Karpas-422 (cell line): Measurements from ENCODE around the gene WHRN. TPM values are rescaled to one million over a fixed set of nuclear protein-coding genes. Genes with fewer than 3 reads are reported as not detected.

ENCODE experiments used
- DNase-seq: peaks from one replicate; pipeline ENCODE4 v3.0.0-alpha.2; 2015
- H2AFZ ChIP-seq: fragments of 200-600 bp; sonication (generic); 2 replicates; pipeline ENCODE4 v1.6.1; 2014; ENCODE audit warnings: antibody characterized with exemption, low read length, mixed read lengths
- H3K27ac ChIP-seq: fragments of 200-600 bp; sonication (generic); 2 replicates; pipeline ENCODE4 v1.5.1; 2014; ENCODE audit warnings: mild to moderate bottlenecking, low read length, moderate library complexity
- H3K27me3 ChIP-seq: fragments of 200-600 bp; sonication (generic); 2 replicates; pipeline ENCODE4 v1.6.1; 2014; ENCODE audit warnings: low read length, mixed read lengths
- H3K36me3 ChIP-seq: fragments of 200-600 bp; sonication (generic); 2 replicates; pipeline ENCODE4 v1.6.1; 2014; ENCODE audit warnings: low read length, mixed read lengths; ENCODE audit not compliant: insufficient read depth
- H3K4me1 ChIP-seq: fragments of 200-600 bp; sonication (generic); 2 replicates; pipeline ENCODE4 v1.6.1; 2014; ENCODE audit warnings: mild to moderate bottlenecking, low read length, mixed read lengths
- H3K4me2 ChIP-seq: fragments of 200-600 bp; sonication (generic); 2 replicates; pipeline ENCODE4 v1.6.1; 2014; ENCODE audit warnings: low read length, low read depth, mild to moderate bottlenecking; ENCODE audit not compliant: poor library complexity, severe bottlenecking
- H3K4me3 ChIP-seq: fragments of 200-600 bp; sonication (generic); 2 replicates; pipeline ENCODE4 v1.5.1; 2014; ENCODE audit warnings: mild to moderate bottlenecking, antibody characterized with exemption, low read length, mixed read lengths
- H3K79me2 ChIP-seq: fragments of 200-600 bp; sonication (generic); 2 replicates; pipeline ENCODE4 v1.6.1; 2014; ENCODE audit warnings: mild to moderate bottlenecking, low read length, mixed read lengths
- H3K9ac ChIP-seq: fragments of 200-600 bp; sonication (generic); 2 replicates; pipeline ENCODE4 v1.6.0; 2014; ENCODE audit warnings: low read length
- H3K9me2 ChIP-seq: fragments of 200-600 bp; sonication (generic), shearing (Covaris generic); replicated peaks from 2 replicates; pipeline ENCODE4 v1.6.0; 2014; ENCODE audit warnings: mild to moderate bottlenecking, low read length, moderate library complexity; ENCODE audit not compliant: insufficient read depth
- H3K9me3 ChIP-seq: fragments of 300-700, 200-600 bp; sonication (generic); 2 replicates; pipeline ENCODE4 v1.6.1; 2014; ENCODE audit warnings: low read length, mixed read lengths
- H4K20me1 ChIP-seq: fragments of 200-600 bp; sonication (generic); 2 replicates; pipeline ENCODE4 v1.6.1; 2014; ENCODE audit warnings: mild to moderate bottlenecking, antibody characterized with exemption, low read length, low read depth; ENCODE audit not compliant: insufficient read depth
- total RNA-seq: library from RNA; depleted of rRNA; stranded (reverse); fragments of >200 nt; shearing (Covaris generic); gene quantifications from 2 replicates; pipeline ENCODE4 v1.2.3, GENCODE V29; 2014; ENCODE audit warnings: low replicate concordance

The WHRN gene
- total RNA-seq, 1 experiment from 2014 or later: 0.30 TPM

DNA sequence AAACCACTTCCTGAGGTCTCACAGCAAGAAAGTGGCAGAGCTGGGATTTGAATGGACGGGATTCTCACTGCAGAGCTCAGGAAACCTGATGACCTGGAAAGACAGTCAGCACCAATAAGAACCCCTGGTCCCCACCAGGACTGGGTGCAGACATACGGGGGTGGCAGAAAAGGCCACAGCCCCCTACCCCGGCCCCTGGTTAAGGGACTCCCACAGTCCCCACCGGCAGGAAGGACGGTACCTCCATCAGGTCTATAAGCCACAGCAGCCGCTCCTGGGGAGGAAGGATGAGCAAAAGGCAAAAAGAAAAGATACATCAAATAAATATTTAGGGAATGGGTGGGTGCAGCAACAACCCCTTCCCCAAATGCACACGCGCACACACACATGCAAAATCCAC is 85.5 kb downstream of the WHRN start:
- Histone ChIP-seq H3K27ac (no peak overlapping the region), H3K4me3 (no peak overlapping the region), H3K27me3 (no peaks in the 10 kb centered on the region), H3K9ac (no peak overlapping the region), H3K9me3 (no peaks in the 10 kb centered on the region), H4K20me1 (no peaks in the 10 kb centered on the region), H3K36me3 (no peaks in the 10 kb centered on the region), H2AFZ (no peak overlapping the region), H3K79me2 (no peaks in the 10 kb centered on the region), H3K9me2 (no peaks in the 10 kb centered on the region), H3K4me1 (no peaks in the 10 kb centered on the region), H3K4me2 (no peak overlapping the region)
- no peak for DNase-seq

DNA sequence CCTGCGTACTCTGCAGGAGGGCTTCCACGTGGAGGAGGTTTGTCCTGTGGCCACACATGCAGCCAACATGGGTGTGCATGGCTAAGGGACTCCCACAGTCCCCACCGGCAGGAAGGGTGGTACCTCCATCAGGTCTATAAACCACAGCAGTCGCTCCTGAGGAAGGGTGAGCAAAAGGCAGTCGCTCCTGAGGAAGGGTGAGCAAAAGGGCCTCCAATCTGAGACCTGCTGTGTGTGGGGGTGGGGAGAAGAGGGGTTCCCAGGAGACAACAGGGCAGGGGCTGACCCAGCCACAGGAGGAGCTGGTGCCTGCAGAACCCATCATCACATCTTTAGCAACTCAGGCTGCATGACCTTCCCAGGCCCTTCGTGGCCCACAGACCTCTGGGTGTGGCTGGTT is 87.2 kb downstream of the WHRN start:
- H3K9ac ChIP-seq: no peak overlapping the region
- no peaks in the 10 kb centered on the region for H3K9me3 ChIP-seq
- H3K36me3 ChIP-seq: no peaks in the 10 kb centered on the region
- H3K9me2 ChIP-seq: no peaks in the 10 kb centered on the region
- no peak overlapping the region for H3K4me2 ChIP-seq
- no peak overlapping the region for H3K27ac ChIP-seq
- no peak overlapping the region for H3K4me3 ChIP-seq
- H4K20me1 ChIP-seq: no peaks in the 10 kb centered on the region
- no peaks in the 10 kb centered on the region for H3K27me3 ChIP-seq
- no peak for DNase-seq
- no peaks in the 10 kb centered on the region for H3K79me2 ChIP-seq
- H3K4me1 ChIP-seq: no peaks in the 10 kb centered on the region
- no peak overlapping the region for H2AFZ ChIP-seq

DNA sequence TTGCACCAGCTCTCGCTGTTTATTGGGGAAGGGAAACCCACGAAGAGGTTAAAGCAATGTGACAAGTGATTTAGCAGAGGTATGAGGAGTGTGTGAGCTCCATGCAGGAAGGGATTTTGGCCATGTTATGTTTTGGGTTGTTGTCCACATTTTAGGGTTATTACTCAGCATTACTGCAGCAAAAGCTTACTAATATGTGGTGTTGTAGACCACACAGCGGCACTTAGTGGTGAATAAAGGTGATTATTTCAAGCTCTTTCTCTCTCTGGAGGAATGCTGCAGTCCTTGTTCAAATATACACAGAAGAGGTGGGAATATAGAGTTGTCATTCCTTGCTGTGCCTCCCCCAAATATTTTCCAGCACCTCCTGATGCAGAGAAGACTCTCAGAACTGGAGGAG is 87.8 kb downstream of the WHRN start:
- no peak overlapping the region for H3K27ac ChIP-seq
- no peaks in the 10 kb centered on the region for H3K9me3 ChIP-seq
- no peaks in the 10 kb centered on the region for H3K4me1 ChIP-seq
- H3K79me2 ChIP-seq: no peaks in the 10 kb centered on the region
- no peaks in the 10 kb centered on the region for H3K36me3 ChIP-seq
- no peak for DNase-seq
- no peak overlapping the region for H3K4me3 ChIP-seq
- H4K20me1 ChIP-seq: no peaks in the 10 kb centered on the region
- no peaks in the 10 kb centered on the region for H3K27me3 ChIP-seq
- no peak overlapping the region for H2AFZ ChIP-seq
- no peaks in the 10 kb centered on the region for H3K9me2 ChIP-seq
- H3K9ac ChIP-seq: no peak overlapping the region
- H3K4me2 ChIP-seq: no peak overlapping the region

DNA sequence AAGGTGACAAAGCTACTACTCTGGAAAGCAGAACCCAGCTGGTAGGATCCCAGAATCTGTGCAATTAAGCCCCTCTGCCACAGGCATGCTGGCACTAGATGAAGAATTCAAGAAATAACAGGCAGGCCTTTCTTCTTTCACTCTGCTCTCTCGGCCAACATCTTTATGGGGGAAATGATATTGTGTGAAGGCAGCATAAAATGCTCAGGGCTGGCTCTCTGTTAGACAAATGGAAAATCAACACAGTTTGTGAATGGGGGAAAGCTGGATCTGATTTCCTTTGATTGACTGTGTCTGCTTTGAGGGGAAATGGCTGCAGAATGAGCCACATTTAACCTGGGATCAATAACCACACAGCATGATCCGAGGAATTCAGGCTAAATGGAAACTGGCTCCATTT is 88.4 kb downstream of the WHRN start:
- DNase-seq: no peak

DNA sequence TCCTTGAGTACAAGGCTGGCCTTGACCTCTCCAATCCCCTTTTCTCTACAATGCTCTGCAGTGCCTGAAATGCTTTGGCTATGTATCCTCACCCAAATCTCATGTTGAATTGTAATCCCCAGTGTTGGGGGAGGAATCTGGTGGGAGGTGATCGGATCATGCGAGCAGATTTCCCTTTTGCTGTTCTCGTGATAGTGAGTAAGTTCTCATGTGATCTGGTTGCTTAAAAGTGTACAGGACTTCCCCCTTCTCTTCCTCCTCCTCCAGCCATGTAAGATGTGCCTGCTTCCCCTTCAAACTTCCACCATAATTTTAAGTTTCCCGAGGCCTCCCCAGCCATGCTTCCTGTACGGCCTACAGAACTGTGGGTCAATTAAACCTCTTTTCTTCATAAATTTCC is 89.0 kb downstream of the WHRN start:
- Histone ChIP-seq H3K9me3 (no peaks in the 10 kb centered on the region), H3K4me3 (no peak overlapping the region), H3K9ac (no peak overlapping the region), H3K9me2 (no peaks in the 10 kb centered on the region), H3K27ac (no peak overlapping the region), H3K36me3 (no peaks in the 10 kb centered on the region), H3K4me1 (no peaks in the 10 kb centered on the region), H4K20me1 (no peaks in the 10 kb centered on the region), H3K4me2 (no peak overlapping the region), H3K79me2 (no peaks in the 10 kb centered on the region), H2AFZ (no peak overlapping the region), H3K27me3 (no peaks in the 10 kb centered on the region)
- DNase-seq: no peak

More for the DNA sequence above, 88.4 kb downstream of the WHRN start:
- Histone ChIP-seq H3K4me1 (no peaks in the 10 kb centered on the region), H3K9me3 (no peaks in the 10 kb centered on the region), H4K20me1 (no peaks in the 10 kb centered on the region), H3K27me3 (no peaks in the 10 kb centered on the region), H3K9me2 (no peaks in the 10 kb centered on the region), H3K36me3 (no peaks in the 10 kb centered on the region), H3K4me3 (no peak overlapping the region), H2AFZ (no peak overlapping the region), H3K27ac (no peak overlapping the region), H3K79me2 (no peaks in the 10 kb centered on the region), H3K9ac (no peak overlapping the region), H3K4me2 (no peak overlapping the region)

DNA sequence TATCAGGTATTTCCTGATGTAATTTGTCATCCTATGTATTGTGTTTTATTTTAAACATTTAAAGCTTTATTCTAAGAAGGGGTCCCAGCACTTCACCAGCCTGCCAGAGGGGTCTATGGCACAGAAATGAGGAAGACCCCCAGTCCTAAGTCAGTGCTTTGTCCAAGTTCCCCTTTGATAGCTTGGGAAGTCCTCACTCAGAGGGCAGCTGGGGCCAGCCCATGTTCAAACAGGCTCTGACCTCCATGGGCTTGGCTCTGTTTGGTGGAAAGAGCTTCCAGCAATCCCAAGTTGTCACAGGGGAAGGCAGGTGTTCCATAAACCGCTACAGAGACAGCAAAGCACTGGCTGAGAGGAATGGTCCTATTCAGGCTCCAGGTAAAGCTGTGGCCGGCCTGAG is 90.9 kb downstream of the WHRN start:
- H4K20me1 ChIP-seq: no peaks in the 10 kb centered on the region
- H2AFZ ChIP-seq: no peak overlapping the region
- no peaks in the 10 kb centered on the region for H3K79me2 ChIP-seq
- no peaks in the 10 kb centered on the region for H3K27me3 ChIP-seq
- H3K9me2 ChIP-seq: no peaks in the 10 kb centered on the region
- no peaks in the 10 kb centered on the region for H3K9me3 ChIP-seq
- H3K9ac ChIP-seq: no peak overlapping the region
- no peak overlapping the region for H3K4me3 ChIP-seq
- no peaks in the 10 kb centered on the region for H3K4me1 ChIP-seq
- no peak overlapping the region for H3K27ac ChIP-seq
- no peak for DNase-seq
- H3K4me2 ChIP-seq: no peak overlapping the region
- no peaks in the 10 kb centered on the region for H3K36me3 ChIP-seq

DNA sequence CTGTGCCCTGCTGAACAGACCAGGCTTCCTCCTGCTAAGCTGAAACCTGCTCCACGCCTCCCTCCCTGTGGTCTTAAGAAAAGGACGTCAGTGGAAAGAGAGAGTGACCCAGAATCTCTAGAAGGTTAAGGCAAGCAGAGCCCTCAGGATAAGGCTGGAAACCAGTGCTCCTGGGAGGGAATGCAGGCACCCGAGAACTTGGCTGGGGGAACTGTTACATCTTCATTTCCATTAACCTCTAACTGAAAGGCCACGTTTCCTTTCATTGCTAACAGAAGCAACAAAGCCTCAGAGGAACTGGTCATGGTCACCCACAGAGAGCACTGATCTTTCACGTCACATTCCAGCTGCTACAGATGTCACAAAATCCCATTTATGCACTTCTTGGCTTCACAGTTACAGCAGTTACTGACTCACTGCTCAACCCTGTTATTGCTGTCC is 91.4 kb downstream of the WHRN start:
- Histone ChIP-seq H3K4me2 (no peak overlapping the region), H3K9me3 (no peaks in the 10 kb centered on the region), H3K27me3 (no peaks in the 10 kb centered on the region), H3K27ac (no peak overlapping the region), H3K4me3 (no peak overlapping the region), H3K4me1 (no peaks in the 10 kb centered on the region), H3K9me2 (no peaks in the 10 kb centered on the region), H4K20me1 (no peaks in the 10 kb centered on the region), H3K9ac (no peak overlapping the region), H3K36me3 (no peaks in the 10 kb centered on the region), H2AFZ (no peak overlapping the region), H3K79me2 (no peaks in the 10 kb centered on the region)
- no peak for DNase-seq

DNA sequence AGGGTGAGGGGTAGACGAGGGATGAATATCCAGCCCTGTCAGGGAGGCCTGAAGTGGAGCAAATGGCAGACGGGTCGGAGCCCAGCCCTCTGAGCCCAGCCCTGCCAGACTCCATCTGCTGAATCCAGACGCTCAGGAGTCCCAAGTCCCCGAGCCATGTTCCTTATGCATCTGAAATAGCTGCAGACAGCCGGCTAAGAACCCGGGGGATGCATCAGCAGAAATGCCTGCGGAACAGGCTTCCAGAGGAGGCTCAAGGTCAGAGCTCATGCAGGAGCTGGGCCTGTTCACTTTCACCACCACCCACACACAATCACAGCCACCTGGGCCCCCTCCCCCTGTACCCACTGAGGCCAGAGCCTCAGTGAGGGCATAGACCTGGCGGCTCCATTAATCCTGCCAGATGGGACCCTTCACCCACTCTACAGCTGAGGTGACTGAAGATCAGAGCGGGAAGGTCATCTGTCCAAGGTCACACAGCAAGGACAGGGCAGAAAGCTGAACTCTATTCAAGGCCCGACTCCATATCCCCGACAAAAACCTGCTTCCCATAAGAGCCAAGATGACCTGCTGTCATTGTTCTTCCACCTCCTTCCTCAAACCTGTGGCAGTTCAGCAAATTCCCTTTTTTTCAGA is 93.1 kb downstream of the WHRN start:
- DNase-seq: no peak

DNA sequence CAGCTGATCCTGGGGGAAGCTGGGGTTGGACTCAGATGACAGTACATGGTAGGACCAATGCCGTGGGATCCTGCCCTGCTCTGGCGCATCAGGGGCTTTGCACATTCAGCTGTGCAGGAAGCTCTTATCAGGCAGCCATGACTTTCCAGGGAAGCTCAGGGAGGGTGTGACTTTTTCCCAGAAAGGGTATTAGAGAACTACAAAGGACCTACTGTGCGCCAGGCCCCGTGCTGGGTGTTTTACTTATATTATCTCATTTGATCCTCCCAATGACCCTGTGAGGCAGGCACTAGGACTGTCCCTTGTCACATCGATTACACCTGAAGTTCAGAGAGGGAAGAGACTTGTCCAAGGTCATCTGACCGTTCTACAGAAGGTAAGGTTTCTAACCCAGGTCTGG is 93.8 kb downstream of the WHRN start:
- Histone ChIP-seq H3K9me3 (no peaks in the 10 kb centered on the region), H3K79me2 (no peaks in the 10 kb centered on the region), H4K20me1 (no peaks in the 10 kb centered on the region), H2AFZ (no peak overlapping the region), H3K4me1 (no peaks in the 10 kb centered on the region), H3K27me3 (no peaks in the 10 kb centered on the region), H3K9ac (no peak overlapping the region), H3K9me2 (no peaks in the 10 kb centered on the region), H3K4me2 (no peak overlapping the region), H3K4me3 (no peak overlapping the region), H3K36me3 (no peaks in the 10 kb centered on the region), H3K27ac (no peak overlapping the region)
- DNase-seq: no peak

More for the DNA sequence above, 93.1 kb downstream of the WHRN start:
- no peaks in the 10 kb centered on the region for H3K9me3 ChIP-seq
- no peaks in the 10 kb centered on the region for H3K9me2 ChIP-seq
- H3K27me3 ChIP-seq: no peaks in the 10 kb centered on the region
- no peak overlapping the region for H3K9ac ChIP-seq
- no peak overlapping the region for H3K4me3 ChIP-seq
- no peaks in the 10 kb centered on the region for H4K20me1 ChIP-seq
- H3K36me3 ChIP-seq: no peaks in the 10 kb centered on the region
- no peaks in the 10 kb centered on the region for H3K79me2 ChIP-seq
- H2AFZ ChIP-seq: no peak overlapping the region
- H3K27ac ChIP-seq: no peak overlapping the region
- H3K4me2 ChIP-seq: no peak overlapping the region
- no peaks in the 10 kb centered on the region for H3K4me1 ChIP-seq
